HepG2 (cell line): ENCODE data around the gene ADGRL3. TPM values are rescaled to one million over a fixed set of nuclear protein-coding genes. Genes with fewer than 3 reads are reported as not detected.

Experiments
- ATAC-seq: fragments of 200-7000 bp; cut with Tn5 transposase; 3 replicates; pipeline ENCODE4 v1.9.1; 2020; ENCODE audit warnings: mild to moderate bottlenecking, moderate library complexity
- BruUV-seq: library from RNA; stranded (reverse); fragments of 400-500 nt; replicated peaks from 2 replicates; lab custom pipeline; 2021; lab: Mats Ljungman, UMichigan
- CTCF ChIA-PET: fragments of 300-600 bp; formaldehyde crosslinking; extraction: SDS; loops from one replicate; lab custom pipeline; 2021; ENCODE audit warnings: low total read pairs, inconsistent platforms, low intra/inter-chr PET ratio; lab: Yijun Ruan, JAX
- POLR2A ChIA-PET: fragments of 350-600 bp; sonication (Branson Sonifier 250); formaldehyde crosslinking; loops from one replicate; lab custom pipeline; 2020; ENCODE audit warnings: antibody characterized with exemption, inconsistent platforms; lab: Yijun Ruan, JAX
- DNase-seq: peaks from one replicate; pipeline ENCODE4 v3.0.0-alpha.2; 2015; ENCODE audit warnings: low spot score
- FAIRE-seq: peaks from 3 replicates; lab custom pipeline; 2011; peaks lifted over from hg19 to GRCh38; lab: Jason Lieb, UNC
- H2AFZ ChIP-seq: one replicate; pipeline ENCODE4 v1.6.1; 2011; ENCODE audit warnings: low read length, inconsistent platforms
- H3K27ac ChIP-seq: fragments of 300-600 bp; 3 replicates; pipeline ENCODE4 v1.8.0; 2011; ENCODE audit warnings: mixed run types, mild to moderate bottlenecking, mixed read lengths, low read length, inconsistent platforms; ENCODE audit not compliant: insufficient read depth; ENCODE audit errors: extremely low read length
- H3K27me3 ChIP-seq, 2 experiments: fragments of 200-600 bp in 1 of 2; 2 replicates in 1 of 2; 3 replicates in 1 of 2; pipeline versions ENCODE4 v1.6.0 to v1.8.0; 2011; ENCODE audit warnings: low read length in 2 of 2, mild to moderate bottlenecking in 2 of 2, moderate library complexity in 2 of 2, inconsistent platforms in 1 of 2; ENCODE audit not compliant: insufficient read depth in 2 of 2, control insufficient read depth in 1 of 2
- H3K36me3 ChIP-seq, 2 experiments: fragments of 200-600 bp in 1 of 2; replicated peaks in 1 of 2; 2 replicates in 1 of 2; 3 replicates in 1 of 2; pipeline versions ENCODE4 v1.5.1 to v1.8.0; 2011; ENCODE audit warnings: low read length in 2 of 2, inconsistent platforms in 1 of 2; ENCODE audit not compliant: insufficient read depth in 2 of 2, control insufficient read depth in 1 of 2
- H3K4me1 ChIP-seq: 2 replicates; pipeline ENCODE4 v1.5.1; 2012; ENCODE audit warnings: low read length, inconsistent platforms; ENCODE audit not compliant: insufficient read depth
- H3K4me2 ChIP-seq: 2 replicates; pipeline ENCODE4 v1.6.0; 2011; ENCODE audit warnings: low read depth, low read length, inconsistent platforms
- H3K4me3 ChIP-seq, 3 experiments: fragments of 200-600 bp in 1 of 3; sonication (generic), shearing (Covaris generic) in 1 of 3; replicated peaks in 1 of 3; 2 replicates each; pipeline ENCODE4 v1.5.1; 2011 to 2016; ENCODE audit warnings: low read length in 3 of 3, inconsistent platforms in 2 of 3, low read depth in 2 of 3, mild to moderate bottlenecking in 2 of 3, control low read depth in 1 of 3, mixed read lengths in 1 of 3; ENCODE audit not compliant: insufficient read depth in 1 of 3
- H3K79me2 ChIP-seq: one replicate; pipeline ENCODE4 v1.6.1; 2011; ENCODE audit warnings: low read length, inconsistent platforms; ENCODE audit not compliant: insufficient read depth
- H3K9ac ChIP-seq: 2 replicates; pipeline ENCODE4 v1.6.0; 2011; ENCODE audit warnings: mild to moderate bottlenecking, low read depth, low read length, inconsistent platforms; ENCODE audit not compliant: insufficient read depth
- H3K9me3 ChIP-seq: 2 replicates; pipeline ENCODE4 v1.5.1; 2012; ENCODE audit warnings: mild to moderate bottlenecking, low read length
- H4K20me1 ChIP-seq: 2 replicates; pipeline ENCODE4 v1.6.0; 2011; ENCODE audit warnings: inconsistent platforms, mild to moderate bottlenecking, low read length, moderate library complexity; ENCODE audit not compliant: insufficient read depth
- ATF1 ChIP-seq: IDR thresholded peaks from 2 replicates; pipeline ENCODE4 v1.6.1; 2016; ENCODE audit warnings: mild to moderate bottlenecking, control low read depth
- ATF4 ChIP-seq, 2 experiments: fragments of 450-650 bp in 1 of 2; sonication (generic) in 1 of 2; formaldehyde crosslinking; IDR thresholded peaks; 2 replicates each; pipeline versions ENCODE4 v1.5.0 to v1.8.0; 2020 to 2022; ENCODE audit warnings: mild to moderate bottlenecking in 1 of 2, missing genetic modification reagents in 1 of 2
- CCAR2 ChIP-seq: fragments of 200-400 bp; formaldehyde crosslinking; optimal IDR thresholded peaks from 2 replicates; pipeline ENCODE3; 2018; ENCODE audit warnings: low read depth, mild to moderate bottlenecking, low read length, moderate library complexity
- EEA1 ChIP-seq: sonication (generic); formaldehyde crosslinking; IDR thresholded peaks from 2 replicates; pipeline ENCODE4 v1.5.1; 2020; ENCODE audit warnings: mild to moderate bottlenecking, missing genetic modification reagents, borderline replicate concordance
- ETV6 ChIP-seq: sonication (generic); formaldehyde crosslinking; conservative IDR thresholded peaks from 2 replicates; pipeline ENCODE4 v1.4.0; 2020; ENCODE audit warnings: missing genetic modification reagents
- TBL1XR1 ChIP-seq: fragments of 150-350 bp; IDR thresholded peaks from 2 replicates; pipeline ENCODE4 v1.6.1; 2014; ENCODE audit warnings: borderline replicate concordance, low read length; ENCODE audit not compliant: partially characterized antibody
- THAP8 ChIP-seq: sonication (generic); formaldehyde crosslinking; IDR thresholded peaks from 2 replicates; pipeline ENCODE4 v1.5.1; 2020; ENCODE audit warnings: missing genetic modification reagents, mild to moderate bottlenecking, borderline replicate concordance
- ZNF3 ChIP-seq: IDR thresholded peaks from 2 replicates; pipeline ENCODE4 v1.7.0; 2017; ENCODE audit warnings: inconsistent platforms
- ZNF562 ChIP-seq: sonication (generic); formaldehyde crosslinking; IDR thresholded peaks from 2 replicates; pipeline ENCODE4 v1.8.0; 2022; ENCODE audit warnings: missing genetic modification reagents, borderline replicate concordance
- WGBS: methylation state at CpG from one replicate; pipeline ENCODE4 v1.1.6; 2017; ENCODE audit warnings: low lambda C conversion rate; 5-methylcytosine and 5-hydroxymethylcytosine counted together
- in situ Hi-C: cut with HindIII; loops from 2 replicates; pipeline ENCODE4 v1.10.0; 2017; ENCODE audit warnings: low pct_unique_long_range_greater_than_20kb; ENCODE audit not compliant: extremely low pct_ligation_motif_present
- intact Hi-C: fragments of 100-400 bp; cut with micrococcal nuclease; formaldehyde crosslinking; loops from one replicate; pipeline ENCODE4 v1.10.0; 2022; ENCODE audit not compliant: unreplicated experiment
- polyA plus RNA-seq, 8 experiments: library from polyadenylated mRNA; depleted of rRNA in 3 of 8; stranded (reverse) in 7 of 8; unstranded in 1 of 8; fragments of >200 nt; fragmentation: Illumina TruSeq in 4 of 8; extraction: Trizol in 4 of 8; gene quantifications; 2 replicates each; pipeline versions ENCODE4 v1.2.1 to v1.2.3, GENCODE V29; 2011 to 2016; ENCODE audit warnings: low read depth in 4 of 8, missing spikeins in 1 of 8, mixed read lengths in 1 of 8; ENCODE audit not compliant: insufficient read depth in 1 of 8
- total RNA-seq, 5 experiments: library from RNA; depleted of rRNA; stranded (reverse); fragments of >200 nt; fragmentation: Illumina TruSeq; extraction: Trizol; gene quantifications; 2 replicates each; pipeline ENCODE4 v1.2.3, GENCODE V29; 2016; ENCODE audit warnings: low read depth in 1 of 5

The ADGRL3 gene
- total and polyA plus RNA-seq, 2 of the 13 experiments (the other 11 are each of a cell fraction or from before 2014, with no cell fraction given) = 0.04 to 0.05 TPM

GRCh38 chr4:61521451-61521850, 321.3 kb downstream of the ADGRL3 start:
- Histone ChIP-seq H3K27me3 (no peaks in the 10 kb centered on the region), H3K9me3 (no peaks in the 10 kb centered on the region), H3K36me3 (no peaks in the 10 kb centered on the region), H3K4me1 (no peaks in the 10 kb centered on the region), H3K4me3 (no peak overlapping the region), H3K4me2 (no peak overlapping the region), H3K79me2 (no peaks in the 10 kb centered on the region), H2AFZ (no peak overlapping the region), H3K27ac (no peak overlapping the region), H3K9ac (no peak overlapping the region), H4K20me1 (no peaks in the 10 kb centered on the region)
- WGBS = 0% methylated on average over 1 of the region's 1 CpG
- FAIRE-seq (no peak), ATAC-seq (no peak), DNase-seq (no peak)
- POLR2A ChIA-PET = no interaction called here
- CTCF ChIA-PET = no interaction called here
- TF ChIP-seq TBL1XR1 (no peak), ATF4 (CRISPR knock-in tag; IDR thresholded peaks at IDR 0.05) (no peak), ZNF562 (no peak), ZNF3 (CRISPR knock-in tag) (no peak), ATF1 (CRISPR knock-in tag) (no peak), ETV6 (CRISPR knock-in tag) (no peak), CCAR2 (no peak), EEA1 (CRISPR knock-in tag) (no peak), THAP8 (CRISPR knock-in tag) (no peak)
- intact Hi-C loops (no loop called here), in situ Hi-C loops (no loop called here)
- no TSS peak for BruUV-seq
